ENCODE results near the gene GFPT2.

GRCh38 chr5:180332051-180332517 lies 21.1 kb downstream of the GFPT2 start:
- TF ChIP-seq POLR2A (IDR thresholded peaks at IDR 0.05) (no peak), CTCF (IDR thresholded peaks at IDR 0.05) (peak in 2 of 12 donors; percentile 9 to 17)
